ENCODE data around the gene CELSR1.

- no peak for TF ChIP-seq CTCF (IDR thresholded peaks at IDR 0.05)
- no peak for TF ChIP-seq POLR2A (IDR thresholded peaks at IDR 0.05)
These were observed 187.7 kb downstream of the CELSR1 start for GRCh38 chr22:46349681-46350080.

All from adrenal gland (tissue), 5 donors.